ENCODE data around the gene PDE11A. TPM values are rescaled to one million over a fixed set of nuclear protein-coding genes. Genes with fewer than 3 reads are reported as not detected.
A peak's percentile ranks its signal among the peaks of the same experiment; 100 is the strongest.

The PDE11A gene
- total RNA-seq, 2 donors from 2014 or later, result 1.8 to 1.9 TPM

DNA sequence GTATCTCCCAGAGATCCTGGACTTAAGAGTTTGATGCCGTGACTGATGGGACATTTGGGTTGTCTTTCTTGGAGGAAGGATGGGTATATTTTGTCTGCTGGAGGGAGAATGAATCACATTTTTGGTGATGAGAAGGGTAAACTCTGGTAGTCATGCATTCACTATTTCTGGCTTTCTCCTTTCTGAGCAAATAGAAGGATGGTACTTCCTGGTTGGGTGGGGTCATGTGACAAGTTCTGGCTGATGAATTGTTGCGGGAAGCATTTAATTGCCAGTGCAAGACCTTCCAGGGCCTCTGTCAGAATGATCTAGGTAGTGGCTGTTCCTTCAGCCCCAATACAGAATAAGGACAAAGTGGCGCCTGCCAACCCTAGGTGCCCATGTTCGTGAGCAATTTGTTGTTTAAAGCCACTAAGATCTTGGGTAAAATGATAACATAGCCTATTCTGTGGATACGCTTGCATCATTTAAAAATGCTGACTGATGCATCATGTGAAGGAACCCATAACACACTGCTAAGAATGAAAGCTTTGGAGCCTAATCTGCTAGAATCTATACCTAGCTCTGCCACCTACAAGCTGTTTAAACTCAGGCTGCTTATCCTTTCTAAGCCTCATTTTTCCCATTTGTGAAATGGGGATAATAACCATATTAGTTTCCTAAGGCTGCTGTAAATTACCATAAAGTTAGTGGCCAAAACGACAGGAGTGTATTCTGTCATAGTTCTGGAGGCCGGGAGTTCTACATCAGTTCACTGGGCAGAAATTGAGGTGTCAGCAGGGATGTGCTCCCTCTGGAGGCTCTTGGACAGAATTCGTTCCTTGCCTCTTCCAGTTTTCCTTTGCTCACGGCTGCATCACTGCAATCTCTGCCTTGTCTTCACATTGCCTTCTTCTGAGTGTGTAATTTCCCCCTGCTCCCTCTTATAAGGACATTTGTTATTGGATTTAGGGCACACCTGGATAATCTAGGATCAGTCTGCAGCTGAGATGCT, 398.7 kb downstream of the PDE11A start:
- ATAC-seq (peak; percentile 57), DNase-seq (no peak)
- intact Hi-C loops (cut with DNase I, micrococcal nuclease), result no loop called here

GRCh38 chr2:177671662-177672061, 400.9 kb downstream of the PDE11A start:
- ATAC-seq, result no peak
- intact Hi-C loops (cut with DNase I, micrococcal nuclease), result no loop called here
- DNase-seq, result no peak

GRCh38 chr2:177670791-177671535, 401.6 kb downstream of the PDE11A start:
- DNase-seq (no peak), ATAC-seq (no peak)
- intact Hi-C loops (cut with DNase I, micrococcal nuclease), result no loop called here

DNA sequence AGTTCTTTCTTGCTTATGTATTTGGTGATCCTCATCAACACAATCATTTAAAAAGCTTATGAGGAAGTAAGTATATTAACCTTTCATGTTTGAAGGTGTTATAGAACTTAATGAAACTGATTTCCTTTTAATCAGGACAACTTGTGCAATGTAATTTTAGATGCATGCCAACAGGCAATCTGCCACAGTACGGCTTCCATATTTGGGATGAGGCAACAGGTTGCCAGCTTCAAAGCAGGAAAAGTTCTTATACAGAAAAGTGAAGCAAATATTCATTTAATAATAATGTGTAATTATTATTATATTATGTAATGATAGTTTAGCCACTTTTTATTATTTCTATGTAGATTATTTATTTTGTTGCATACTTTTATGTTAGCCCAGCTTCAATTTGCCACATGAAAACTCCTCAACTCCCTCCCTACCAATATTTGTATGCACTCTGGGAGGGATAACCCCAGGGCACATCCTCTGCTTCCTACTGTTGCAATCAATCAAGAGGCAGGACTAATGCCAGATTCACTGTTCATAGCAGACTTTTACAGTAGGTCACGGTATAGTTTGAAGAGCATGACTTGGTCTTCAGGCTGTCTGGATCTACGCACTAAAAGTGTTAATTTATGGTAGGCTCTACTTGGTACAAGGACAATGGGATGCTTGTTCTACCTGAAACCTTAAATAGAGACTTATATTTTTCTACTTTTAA, 402.8 kb downstream of the PDE11A start:
- DNase-seq (no peak), ATAC-seq (no peak)
- intact Hi-C loops (cut with DNase I, micrococcal nuclease), result no loop called here

GRCh38 chr2:177669201-177669600, 403.4 kb downstream of the PDE11A start:
- intact Hi-C loops (cut with DNase I, micrococcal nuclease), result no loop called here
- DNase-seq, result no peak
- ATAC-seq, result no peak

- DNase-seq (no peak), ATAC-seq (no peak)
- intact Hi-C loops (cut with DNase I, micrococcal nuclease), result no loop called here
These were observed 404.0 kb downstream of the PDE11A start for GRCh38 chr2:177668617-177669016.

DNA sequence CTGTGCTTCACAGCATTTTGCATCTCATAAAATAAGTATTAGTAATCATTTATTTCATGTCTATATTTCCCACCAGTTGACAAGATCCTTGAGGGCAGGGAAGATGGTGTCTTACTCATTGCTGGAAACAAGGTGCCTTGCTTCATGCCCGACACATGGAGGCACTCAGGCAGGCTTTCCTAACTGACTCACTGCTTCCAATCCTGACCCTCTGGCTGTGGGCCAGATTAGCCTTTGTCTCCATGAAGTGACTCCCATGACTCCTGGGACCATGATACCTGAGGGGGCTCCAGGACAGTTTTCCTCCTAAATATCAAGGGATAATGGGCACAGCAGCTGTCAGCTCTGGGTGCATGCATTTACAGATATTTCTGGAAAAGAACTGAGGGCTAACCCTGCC, 405.0 kb downstream of the PDE11A start:
- intact Hi-C loops (cut with DNase I, micrococcal nuclease), result no loop called here
- no peak for ATAC-seq
- DNase-seq, result no peak

- no peak for DNase-seq
- intact Hi-C loops (cut with DNase I, micrococcal nuclease), result no loop called here
- ATAC-seq, result no peak
These were observed 406.2 kb downstream of the PDE11A start for GRCh38 chr2:177666408-177666807.

DNA sequence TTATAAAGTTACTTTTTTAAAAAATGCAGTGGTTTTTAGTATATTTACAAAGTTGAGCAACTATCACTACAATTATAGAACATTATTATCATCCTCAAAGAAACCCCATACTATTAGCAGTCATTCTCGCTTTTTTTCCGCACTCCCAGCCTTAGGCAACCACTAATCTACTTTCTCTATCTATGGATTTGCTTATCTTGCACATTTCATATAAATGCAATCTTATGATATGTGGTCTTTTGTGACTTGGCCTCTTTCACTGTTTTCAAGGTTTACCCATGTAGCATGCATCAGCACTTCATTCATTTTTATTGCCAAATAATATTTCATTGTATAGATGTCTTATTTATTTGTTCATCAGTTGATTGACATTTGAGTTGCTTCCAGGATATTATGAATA, 406.6 kb downstream of the PDE11A start:
- ATAC-seq, result no peak
- intact Hi-C loops (cut with DNase I, micrococcal nuclease), result no loop called here

DNA sequence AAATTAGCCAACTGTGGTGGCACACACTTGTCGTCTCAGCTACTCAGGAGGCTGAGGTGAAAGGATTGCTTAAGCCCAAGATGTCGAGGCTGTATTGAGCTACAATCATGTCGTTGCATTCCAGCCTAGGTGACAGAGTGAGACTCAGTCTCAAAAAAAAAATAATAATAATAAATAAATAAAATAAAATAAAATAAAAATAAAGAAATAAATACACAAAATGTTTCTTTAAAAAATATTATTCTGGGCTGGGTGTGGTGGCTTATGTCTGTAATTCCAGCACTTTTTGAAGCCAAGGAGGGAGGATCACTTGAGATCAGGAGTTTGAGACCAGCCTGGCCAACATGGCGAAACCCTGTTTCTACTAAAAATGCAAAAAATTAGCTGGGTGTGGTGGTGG, 407.2 kb downstream of the PDE11A start:
- no peak for ATAC-seq

More for the DNA sequence above, 406.6 kb downstream of the PDE11A start:
- no peak for DNase-seq

GRCh38 chr2:177662895-177663294, 409.7 kb downstream of the PDE11A start:
- intact Hi-C loops (cut with DNase I, micrococcal nuclease), result no loop called here
- DNase-seq (no peak), ATAC-seq (no peak)

More for the DNA sequence above, 407.2 kb downstream of the PDE11A start:
- intact Hi-C loops (cut with DNase I, micrococcal nuclease), result no loop called here
- no peak for DNase-seq

DNA sequence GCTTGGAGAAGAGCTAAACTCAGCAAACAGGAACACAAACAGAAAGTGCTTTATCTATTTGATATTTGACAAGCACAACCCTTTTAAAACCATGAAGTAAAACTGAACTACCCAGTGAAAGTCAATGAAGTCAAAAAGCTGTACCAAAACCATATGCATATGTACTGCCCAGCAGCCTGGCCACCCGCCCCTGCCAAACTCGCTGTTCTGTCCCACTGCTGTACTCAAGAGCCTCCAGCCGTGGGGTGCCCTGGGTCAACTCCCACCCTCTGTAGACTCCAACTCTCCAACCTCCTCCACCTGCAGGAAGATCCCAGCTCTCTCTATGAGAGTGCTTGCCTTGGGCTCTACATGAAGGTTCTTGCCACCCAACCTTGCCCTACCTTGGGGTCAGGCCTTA, 411.8 kb downstream of the PDE11A start:
- DNase-seq, result no peak
- intact Hi-C loops (cut with DNase I, micrococcal nuclease), result no loop called here
- ATAC-seq, result no peak

DNA sequence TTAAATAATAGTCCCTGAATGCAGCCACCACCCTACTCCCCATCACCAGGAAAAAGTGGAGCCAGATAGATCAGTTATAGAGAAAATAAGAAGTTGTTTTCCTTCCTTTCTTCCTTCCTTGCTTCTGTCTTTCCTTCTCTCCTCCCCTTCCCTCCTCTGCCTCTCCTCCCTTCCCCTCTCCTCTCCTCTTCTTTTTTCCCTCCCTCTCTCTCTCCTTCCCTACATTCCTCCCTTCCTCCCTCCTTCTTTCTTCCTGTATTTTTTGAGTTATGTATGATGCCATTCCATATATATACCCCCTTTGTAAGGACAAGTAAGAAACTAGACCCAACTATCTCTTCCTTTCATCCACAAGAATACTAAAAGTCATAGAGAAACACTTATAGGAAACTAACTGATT, 414.3 kb downstream of the PDE11A start:
- ATAC-seq (no peak), DNase-seq (no peak)
- intact Hi-C loops (cut with DNase I, micrococcal nuclease), result no loop called here

DNA sequence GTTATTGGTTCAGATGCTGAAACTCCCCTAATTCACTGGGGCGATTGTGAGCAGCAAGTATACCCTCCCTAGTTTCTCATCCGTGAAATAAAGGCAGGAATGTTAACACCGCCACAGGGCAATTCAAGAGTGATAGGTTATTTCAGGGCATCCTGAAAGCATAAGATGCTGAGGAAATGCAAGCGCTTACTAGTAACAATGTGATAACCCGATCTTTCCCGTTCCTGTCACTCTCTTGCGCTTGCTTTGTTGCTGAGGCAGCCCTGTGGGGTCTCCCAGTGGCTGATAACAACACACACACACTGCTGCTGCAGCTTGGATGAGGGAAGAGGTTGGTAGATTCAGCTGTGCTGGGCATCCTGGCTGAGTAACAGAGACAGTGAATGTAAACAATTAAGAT, 420.7 kb downstream of the PDE11A start:
- intact Hi-C loops (cut with DNase I, micrococcal nuclease), result no loop called here
- DNase-seq, result no peak
- no peak for ATAC-seq

DNA sequence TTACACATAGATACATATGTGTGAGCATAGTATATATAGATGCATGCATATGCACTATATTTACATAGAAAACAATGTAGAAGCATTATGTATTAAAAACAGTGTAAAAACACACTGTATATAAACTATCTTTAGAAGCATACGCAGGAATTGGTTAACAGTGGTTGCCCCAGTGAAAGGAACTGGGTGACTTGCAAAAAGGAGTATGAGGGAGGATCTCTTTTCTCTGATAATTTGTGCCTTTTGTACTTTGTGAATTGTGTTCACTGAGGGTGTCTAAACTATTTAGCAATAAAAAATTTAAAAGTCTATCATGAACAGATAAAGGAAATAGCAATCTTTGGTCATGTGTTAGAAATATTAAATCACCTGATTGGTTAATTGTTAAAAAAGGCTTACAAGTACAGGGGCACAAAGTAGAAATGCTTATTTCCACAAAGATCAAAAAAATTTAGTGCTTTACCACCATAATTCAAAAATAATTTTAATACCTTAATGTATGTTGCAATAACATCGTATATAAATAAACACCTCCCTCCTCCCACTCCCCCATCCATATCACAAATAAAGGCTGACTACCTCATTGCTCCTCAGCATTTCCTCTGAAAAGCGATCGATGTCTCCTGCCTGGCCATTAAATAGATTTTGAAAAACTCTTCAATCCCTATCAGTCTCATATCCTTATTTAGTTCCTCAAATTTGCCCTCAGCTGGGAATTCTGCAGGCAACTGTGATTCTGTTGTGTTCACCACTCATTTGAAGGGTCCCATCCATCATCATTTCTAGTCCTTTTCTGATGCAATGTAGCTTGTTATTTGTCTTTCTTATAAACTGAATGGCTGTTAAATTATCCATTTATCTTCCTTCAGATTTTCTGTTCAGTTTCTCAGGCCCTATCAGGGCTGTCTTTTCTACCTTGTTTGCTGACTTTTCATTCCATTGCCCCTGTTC, 422.7 kb downstream of the PDE11A start:
- intact Hi-C loops (cut with DNase I, micrococcal nuclease), result no loop called here
- ATAC-seq, result no peak
- no peak for DNase-seq

- intact Hi-C loops (cut with DNase I, micrococcal nuclease), result no loop called here
- DNase-seq, result no peak
- no peak for ATAC-seq
These were observed 425.8 kb downstream of the PDE11A start for GRCh38 chr2:177646791-177647190.

DNA sequence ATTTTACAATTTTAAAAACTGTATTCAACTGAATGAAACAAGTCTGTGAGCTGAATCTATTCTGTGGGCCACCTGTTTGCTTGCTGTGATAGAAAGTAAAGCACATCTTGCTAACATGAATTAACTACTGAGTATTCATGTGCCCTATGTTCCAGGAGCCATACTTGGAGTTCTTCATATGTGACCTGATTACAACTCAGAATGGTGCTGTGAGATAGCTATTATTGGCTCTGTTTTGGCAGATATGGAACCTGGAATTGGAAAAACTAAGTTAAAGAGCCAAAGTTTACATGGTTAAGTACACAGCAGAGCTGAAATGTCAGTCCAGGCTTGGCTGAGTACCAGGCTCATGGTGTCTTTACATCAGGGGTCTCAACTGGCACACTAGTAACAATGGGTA, 426.3 kb downstream of the PDE11A start:
- no peak for DNase-seq
- intact Hi-C loops (cut with DNase I, micrococcal nuclease), result no loop called here
- no peak for ATAC-seq

GRCh38 chr2:177641331-177641730, 431.2 kb downstream of the PDE11A start:
- DNase-seq (no peak), ATAC-seq (no peak)
- intact Hi-C loops (cut with DNase I, micrococcal nuclease), result no loop called here
